HUES48 (cell line): ENCODE results near the gene HS6ST1.

Source experiments
- H3K27ac ChIP-seq: one replicate; pipeline ENCODE4 v1.7.0; 2013; ENCODE audit warnings: low read depth, low read length, inconsistent platforms
- H3K27me3 ChIP-seq: 2 replicates; pipeline ENCODE4 v1.6.1; 2013; ENCODE audit warnings: mild to moderate bottlenecking, low read length; ENCODE audit not compliant: control insufficient read depth, insufficient read depth
- H3K36me3 ChIP-seq: 2 replicates; pipeline ENCODE4 v1.6.1; 2013; ENCODE audit warnings: low read length; ENCODE audit not compliant: control insufficient read depth, insufficient read depth
- H3K4me1 ChIP-seq: 2 replicates; pipeline ENCODE4 v1.6.1; 2013; ENCODE audit warnings: mild to moderate bottlenecking, low read length; ENCODE audit not compliant: control insufficient read depth, insufficient read depth
- H3K4me3 ChIP-seq: 2 replicates; pipeline ENCODE4 v1.5.1; 2013; ENCODE audit warnings: mild to moderate bottlenecking, low read depth, low read length
- H3K9ac ChIP-seq: 2 replicates; pipeline ENCODE4 v1.6.1; 2013; ENCODE audit warnings: mild to moderate bottlenecking, low read depth, low read length, moderate library complexity
- H3K9me3 ChIP-seq: 2 replicates; pipeline ENCODE4 v1.6.1; 2013; ENCODE audit warnings: low read length; ENCODE audit not compliant: control insufficient read depth, insufficient read depth

HS6ST1 gene

GRCh38 chr2:128347171-128347558 lies 28.5 kb upstream of the HS6ST1 start:
- Histone ChIP-seq H3K27me3 (no peaks in the 10 kb centered on the region), H3K4me1 (no peaks in the 10 kb centered on the region), H3K9me3 (peaks cover 16% of the 10 kb centered on the region), H3K27ac (no peak overlapping the region), H3K9ac (no peak overlapping the region), H3K4me3 (no peak overlapping the region), H3K36me3 (no peaks in the 10 kb centered on the region)

- Histone ChIP-seq H3K4me1 (no peaks in the 10 kb centered on the region), H3K27me3 (no peaks in the 10 kb centered on the region), H3K9ac (no peak overlapping the region), H3K9me3 (peaks cover 10% of the 10 kb centered on the region; the same call in 1 of the 2 replicates), H3K36me3 (no peaks in the 10 kb centered on the region), H3K4me3 (no peak overlapping the region), H3K27ac (no peak overlapping the region)
Observed at GRCh38 chr2:128346291-128347170, 27.9 kb upstream of the HS6ST1 start.

- Histone ChIP-seq H3K27ac (no peak overlapping the region), H3K9ac (no peak overlapping the region), H3K9me3 (0 out of 2 replicates have a peak, but pooled peaks cover 8% of the 10 kb centered on the region), H3K4me3 (no peak overlapping the region), H3K27me3 (no peaks in the 10 kb centered on the region), H3K4me1 (no peaks in the 10 kb centered on the region), H3K36me3 (no peaks in the 10 kb centered on the region)
Observed at GRCh38 chr2:128345436-128346165, 26.9 kb upstream of the HS6ST1 start.

GRCh38 chr2:128344101-128344500 lies 25.4 kb upstream of the HS6ST1 start:
- peaks cover 3% of the 10 kb centered on the region; the same call in 1 of the 2 replicates for H3K9me3 ChIP-seq
- no peak overlapping the region for H3K27ac ChIP-seq
- no peaks in the 10 kb centered on the region for H3K36me3 ChIP-seq
- H3K4me3 ChIP-seq = no peak overlapping the region
- no peaks in the 10 kb centered on the region for H3K27me3 ChIP-seq
- no peak overlapping the region for H3K9ac ChIP-seq
- H3K4me1 ChIP-seq = no peaks in the 10 kb centered on the region

GRCh38 chr2:128343459-128343858 lies 24.8 kb upstream of the HS6ST1 start:
- H3K27ac ChIP-seq = no peak overlapping the region
- H3K9ac ChIP-seq = no peak overlapping the region
- no peaks in the 10 kb centered on the region for H3K36me3 ChIP-seq
- H3K27me3 ChIP-seq = no peaks in the 10 kb centered on the region
- H3K4me1 ChIP-seq = no peaks in the 10 kb centered on the region
- H3K9me3 ChIP-seq = peaks cover 3% of the 10 kb centered on the region; the same call in 1 of the 2 replicates
- H3K4me3 ChIP-seq = no peak overlapping the region

GRCh38 chr2:128342550-128342949 lies 23.9 kb upstream of the HS6ST1 start:
- Histone ChIP-seq H3K4me1 (no peaks in the 10 kb centered on the region), H3K4me3 (no peak overlapping the region), H3K9me3 (peaks cover 3% of the 10 kb centered on the region; the same call in 1 of the 2 replicates)

GRCh38 chr2:128341621-128342020 lies 23.0 kb upstream of the HS6ST1 start:
- Histone ChIP-seq H3K27ac (no peak overlapping the region), H3K4me1 (no peaks in the 10 kb centered on the region), H3K4me3 (no peak overlapping the region), H3K9me3 (peaks cover 3% of the 10 kb centered on the region; the same call in 1 of the 2 replicates), H3K9ac (no peak overlapping the region), H3K27me3 (no peaks in the 10 kb centered on the region), H3K36me3 (no peaks in the 10 kb centered on the region)

More at GRCh38 chr2:128342550-128342949, 23.9 kb upstream of the HS6ST1 start:
- no peak overlapping the region for H3K9ac ChIP-seq
- no peaks in the 10 kb centered on the region for H3K36me3 ChIP-seq
- no peak overlapping the region for H3K27ac ChIP-seq
- no peaks in the 10 kb centered on the region for H3K27me3 ChIP-seq

- no peaks in the 10 kb centered on the region for H3K36me3 ChIP-seq
- H3K9me3 ChIP-seq = peaks cover 9% of the 10 kb centered on the region
- H3K4me3 ChIP-seq = no peak overlapping the region
- H3K27ac ChIP-seq = no peak overlapping the region
- H3K4me1 ChIP-seq = no peaks in the 10 kb centered on the region
- H3K9ac ChIP-seq = no peak overlapping the region
- no peaks in the 10 kb centered on the region for H3K27me3 ChIP-seq
Observed at GRCh38 chr2:128332091-128332634, 13.5 kb upstream of the HS6ST1 start.

- peaks cover 9% of the 10 kb centered on the region for H3K9me3 ChIP-seq
- no peaks in the 10 kb centered on the region for H3K36me3 ChIP-seq
- no peaks in the 10 kb centered on the region for H3K4me1 ChIP-seq
- no peaks in the 10 kb centered on the region for H3K27me3 ChIP-seq
- no peak overlapping the region for H3K4me3 ChIP-seq
- no peak overlapping the region for H3K9ac ChIP-seq
- no peak overlapping the region for H3K27ac ChIP-seq
Observed at GRCh38 chr2:128330583-128330982, 11.9 kb upstream of the HS6ST1 start.

GRCh38 chr2:128329607-128330006 lies 10.9 kb upstream of the HS6ST1 start:
- H3K27me3 ChIP-seq = no peaks in the 10 kb centered on the region
- H3K9ac ChIP-seq = no peak overlapping the region
- peaks cover 9% of the 10 kb centered on the region for H3K9me3 ChIP-seq
- no peak overlapping the region for H3K4me3 ChIP-seq
- no peaks in the 10 kb centered on the region for H3K4me1 ChIP-seq
- H3K27ac ChIP-seq = no peak overlapping the region
- H3K36me3 ChIP-seq = no peaks in the 10 kb centered on the region
